ENCODE data around the gene NNAT. TPM values are rescaled to one million over a fixed set of nuclear protein-coding genes. Genes with fewer than 3 reads are reported as not detected.

Gene NNAT
- total RNA-seq, 3 donors from 2014 or later = 0.32 to 41.3 (median 4.0) TPM

GRCh38 chr20:37475252-37475651 lies 45.8 kb upstream of the NNAT start:
- Histone ChIP-seq H3K36me3 (ENCODE audit: low read depth) (no peaks in the 10 kb centered on the region), H3K9me3 (no peaks in the 10 kb centered on the region), H3K4me1 (ENCODE audit: low read depth) (no peaks in the 10 kb centered on the region), H3K4me3 (no peak overlapping the region)
- no peak for TF ChIP-seq CTCF (IDR thresholded peaks at IDR 0.05)
- DNase-seq = no peak
- ATAC-seq = no peak
- intact Hi-C loops (cut with DNase I, micrococcal nuclease) = no loop called here

- no peaks in the 10 kb centered on the region for H3K4me1 ChIP-seq (ENCODE audit: low read depth)
- no peaks in the 10 kb centered on the region for H3K36me3 ChIP-seq (ENCODE audit: low read depth)
- ATAC-seq = no peak
- intact Hi-C loops (cut with DNase I, micrococcal nuclease) = no loop called here
- no peaks in the 10 kb centered on the region for H3K9me3 ChIP-seq
- no peak for TF ChIP-seq CTCF (IDR thresholded peaks at IDR 0.05)
- H3K4me3 ChIP-seq = no peak overlapping the region
- no peak for DNase-seq
Measured at GRCh38 chr20:37477041-37477440, 44.0 kb upstream of the NNAT start.

GRCh38 chr20:37479266-37479665 lies 41.8 kb upstream of the NNAT start:
- Histone ChIP-seq H3K9me3 (no peaks in the 10 kb centered on the region), H3K36me3 (ENCODE audit: low read depth) (no peaks in the 10 kb centered on the region), H3K4me3 (no peak overlapping the region), H3K4me1 (ENCODE audit: low read depth) (no peaks in the 10 kb centered on the region)
- ATAC-seq (no peak), DNase-seq (no peak)
- intact Hi-C loops (cut with DNase I, micrococcal nuclease) = no loop called here
- no peak for TF ChIP-seq CTCF (IDR thresholded peaks at IDR 0.05)

- DNase-seq = no peak
- no peak for ATAC-seq
- H3K36me3 ChIP-seq (ENCODE audit: low read depth) = no peaks in the 10 kb centered on the region
Measured at GRCh38 chr20:37479925-37480691, 40.9 kb upstream of the NNAT start.

GRCh38 chr20:37480919-37481318 lies 40.1 kb upstream of the NNAT start:
- intact Hi-C loops (cut with DNase I, micrococcal nuclease) = no loop called here
- H3K36me3 ChIP-seq (ENCODE audit: low read depth) = no peaks in the 10 kb centered on the region
- no peak for ATAC-seq
- H3K4me1 ChIP-seq (ENCODE audit: low read depth) = no peaks in the 10 kb centered on the region
- H3K4me3 ChIP-seq = no peak overlapping the region
- DNase-seq = no peak
- no peaks in the 10 kb centered on the region for H3K9me3 ChIP-seq
- TF ChIP-seq CTCF (IDR thresholded peaks at IDR 0.05) = no peak

More at GRCh38 chr20:37479925-37480691, 40.9 kb upstream of the NNAT start:
- Histone ChIP-seq H3K9me3 (no peaks in the 10 kb centered on the region), H3K4me3 (no peak overlapping the region), H3K4me1 (ENCODE audit: low read depth) (no peaks in the 10 kb centered on the region)
- TF ChIP-seq CTCF (IDR thresholded peaks at IDR 0.05) = no peak
- intact Hi-C loops (cut with DNase I, micrococcal nuclease) = no loop called here
